ENCODE results near the gene CAV2. TPM values are rescaled to one million over a fixed set of nuclear protein-coding genes. Genes with fewer than 3 reads are reported as not detected.

The CAV2 gene
- total and polyA plus RNA-seq, 8 donors, result 15.0 to 27.6 (median 25.7) TPM

- peaks cover 0 to 15% (median 13%) of the 10 kb centered on the region in 3 donors for H3K4me1 ChIP-seq
- TF ChIP-seq CTCF (IDR thresholded peaks at IDR 0.05), result no peak
- H3K4me3 ChIP-seq, result no peak overlapping the region
- intact Hi-C loops (cut with DNase I), result no loop called here
- peak in 1 of 4 donors; percentile 41 for ATAC-seq
- H3K27ac ChIP-seq, result peak overlapping the region in 1 of 4 donors; percentile 65
- FAIRE-seq, result no peak
- no peaks in the 10 kb centered on the region for H3K36me3 ChIP-seq
- no peaks in the 10 kb centered on the region for H3K27me3 ChIP-seq
- WGBS, 2 donors, result 74 to 77% methylated on average over 4 of the region's 4 CpGs
- H3K9me3 ChIP-seq, result no peaks in the 10 kb centered on the region
- DNase-seq, result no peak
Measured at GRCh38 chr7:116512520-116513188, 13.1 kb downstream of the CAV2 start.

GRCh38 chr7:116515584-116515983 is 16.0 kb downstream of the CAV2 start:
- no peaks in the 10 kb centered on the region for H3K36me3 ChIP-seq
- intact Hi-C loops (cut with DNase I), result no loop called here
- no peak for FAIRE-seq
- H3K4me1 ChIP-seq, result peaks cover 0 to 8% (median 7%) of the 10 kb centered on the region in 3 donors
- DNase-seq, result no peak
- no peak overlapping the region for H3K4me3 ChIP-seq
- no peak for ATAC-seq
- H3K27me3 ChIP-seq, result no peaks in the 10 kb centered on the region
- H3K9me3 ChIP-seq, result no peaks in the 10 kb centered on the region
- no peak overlapping the region for H3K27ac ChIP-seq
- TF ChIP-seq CTCF (IDR thresholded peaks at IDR 0.05), result no peak

GRCh38 chr7:116516324-116516723 is 16.8 kb downstream of the CAV2 start:
- no peak for TF ChIP-seq CTCF (IDR thresholded peaks at IDR 0.05)
- no peaks in the 10 kb centered on the region for H3K9me3 ChIP-seq
- no peak for FAIRE-seq

GRCh38 chr7:116517626-116518025 is 18.1 kb downstream of the CAV2 start:
- no peak overlapping the region for H3K4me3 ChIP-seq
- DNase-seq (no peak), FAIRE-seq (no peak), ATAC-seq (no peak)
- 98 to 100% methylated on average over 1 of the region's 1 CpG for WGBS, 2 donors
- H3K27me3 ChIP-seq, result no peaks in the 10 kb centered on the region
- intact Hi-C loops (cut with DNase I), result no loop called here
- H3K27ac ChIP-seq, result no peak overlapping the region
- TF ChIP-seq CTCF (IDR thresholded peaks at IDR 0.05), result no peak
- no peaks in the 10 kb centered on the region for H3K4me1 ChIP-seq
- H3K9me3 ChIP-seq, result no peaks in the 10 kb centered on the region
- no peaks in the 10 kb centered on the region for H3K36me3 ChIP-seq

More at GRCh38 chr7:116516324-116516723, 16.8 kb downstream of the CAV2 start:
- no peak for DNase-seq
- intact Hi-C loops (cut with DNase I), result no loop called here
- peaks cover 0 to under 1% (median 0%) of the 10 kb centered on the region in 3 donors for H3K4me1 ChIP-seq
- H3K4me3 ChIP-seq, result no peak overlapping the region
- no peaks in the 10 kb centered on the region for H3K36me3 ChIP-seq
- H3K27ac ChIP-seq, result no peak overlapping the region
- no peaks in the 10 kb centered on the region for H3K27me3 ChIP-seq
- no peak for ATAC-seq

- no peak for ATAC-seq
- no peak for FAIRE-seq
- DNase-seq, result no peak
- Histone ChIP-seq H3K9me3 (no peaks in the 10 kb centered on the region), H3K4me3 (no peak overlapping the region), H3K4me1 (no peaks in the 10 kb centered on the region), H3K27me3 (no peaks in the 10 kb centered on the region), H3K27ac (no peak overlapping the region), H3K36me3 (no peaks in the 10 kb centered on the region)
- intact Hi-C loops (cut with DNase I), result no loop called here
- TF ChIP-seq CTCF (IDR thresholded peaks at IDR 0.05), result no peak
Measured at GRCh38 chr7:116518961-116519360, 19.4 kb downstream of the CAV2 start.

Measured in pancreas (tissue), 10 donors.